Adrenal gland (tissue), 12 donors: ENCODE measurements around the gene C19orf25. TPM values are rescaled to one million over a fixed set of nuclear protein-coding genes. Genes with fewer than 3 reads are reported as not detected.
A peak's percentile ranks its signal among the peaks of the same experiment; 100 is the strongest.

Experiments
- DNase-seq, 7 donors: peaks; one replicate each; pipeline ENCODE4 v3.0.0-alpha.2; 2019 to 2020
- H3K27ac ChIP-seq, 5 donors: fragments of 200-600 bp; sonication (generic) in 4 of 5; 1 replicate in 3 of 5; 2 replicates in 2 of 5; pipeline versions ENCODE4 v1.5.1 to v1.8.0; 2016 to 2020; ENCODE audit warnings: mild to moderate bottlenecking in 1 of 5
- H3K27me3 ChIP-seq: fragments of 200-600 bp; 2 replicates; pipeline ENCODE4 v1.8.0; 2021
- H3K36me3 ChIP-seq, 2 donors: fragments of 200-600 bp; replicated peaks in 1 of 2; 1 replicate in 1 of 2; 2 replicates in 1 of 2; pipeline versions ENCODE4 v1.5.1 to v1.8.0; 2018 to 2022
- H3K4me1 ChIP-seq, 2 donors: fragments of 200-600 bp; replicated peaks in 1 of 2; 1 replicate in 1 of 2; 2 replicates in 1 of 2; pipeline versions ENCODE4 v1.5.1 to v1.8.0; 2018 to 2021
- H3K4me3 ChIP-seq, 4 donors: fragments of 200-600 bp; sonication (generic) in 3 of 4; one replicate each; pipeline ENCODE4 v1.5.1; 2016 to 2018
- H3K9me3 ChIP-seq, 3 donors: fragments of 200-600 bp; sonication (generic) in 1 of 3; replicated peaks in 1 of 3; 1 replicate in 2 of 3; 2 replicates in 1 of 3; pipeline versions ENCODE4 v1.5.1 to v1.8.0; 2016 to 2021
- POLR2A ChIP-seq, 2 donors: fragments of 450-650 bp; IDR thresholded peaks; one replicate each; pipeline ENCODE4 v1.6.1; 2017; ENCODE audit warnings: antibody characterized with exemption in 2 of 2, mild to moderate bottlenecking in 2 of 2, moderate library complexity in 1 of 2
- WGBS, 4 donors: extraction: QIAGEN DNeasy Blood & Tissue Kit in 2 of 4; methylation state at CpG; one replicate each; pipeline versions ENCODE4 v1.1.5 to v1.1.7; 2013 to 2017; 5-methylcytosine and 5-hydroxymethylcytosine counted together
- intact Hi-C, 2 donors: fragments of 100-400 bp; cut with DNase I; formaldehyde crosslinking; loops; one replicate each; pipeline versions ENCODE4 v1.14.1 to v1.15.0; 2022 to 2023
- polyA plus RNA-seq, 3 donors: library from polyadenylated mRNA; stranded (reverse); fragments of 200-250 nt in 2 of 3; fragments of 350-450 nt in 1 of 3; fragmentation: Illumina TruSeq in 1 of 3; extraction: RNeasy Lipid Tissue Mini Kit (QIAGEN cat#74804) in 1 of 3; gene quantifications; one replicate each; pipeline ENCODE4 v1.2.3, GENCODE V29; 2013 to 2014
- total RNA-seq, 9 donors: library from RNA; depleted of rRNA in 4 of 9; stranded (reverse); fragments of >200 nt in 4 of 9; fragments of 120-200 nt in 1 of 9; fragmentation: NEBNext Ultra II Directional in 1 of 9; extraction: Animal tissue kit (Norgen Biotek cat#: 25700) in 1 of 9; gene quantifications; one replicate each; pipeline versions ENCODE4 v1.1.0 to v1.2.4, GENCODE V29; 2013 to 2023
- TF ChIP-seq, protein P1 (sequence below), 6 experiments: fragments of 450-650 bp in 4 of 6; fragments of 200-600 bp in 2 of 6; sonication (generic) in 1 of 6; IDR thresholded peaks; 1 replicate in 5 of 6; 2 replicates in 1 of 6; pipeline versions ENCODE4 v1.5.1 to v1.8.0; 2016 to 2021; ENCODE audit warnings: antibody characterized with exemption in 6 of 6, mild to moderate bottlenecking in 2 of 6, moderate library complexity in 1 of 6
- donor health status: healthy with polysubstance abuse.
- donor health status: Bipolar disorder and iron deficiency.
- donor health status: DM: yes; HTN: yes; CAD: no.
- donor health status: DM: no; HTN: no; CAD: no.
- donor health status: DM: no; HTN: no; CAD: no.
- donor health status: DM: yes; HTN: yes; CAD: no.

The C19orf25 gene
- total and polyA plus RNA-seq, 12 donors = 6.0 to 60.4 (median 34.7) TPM

DNA sequence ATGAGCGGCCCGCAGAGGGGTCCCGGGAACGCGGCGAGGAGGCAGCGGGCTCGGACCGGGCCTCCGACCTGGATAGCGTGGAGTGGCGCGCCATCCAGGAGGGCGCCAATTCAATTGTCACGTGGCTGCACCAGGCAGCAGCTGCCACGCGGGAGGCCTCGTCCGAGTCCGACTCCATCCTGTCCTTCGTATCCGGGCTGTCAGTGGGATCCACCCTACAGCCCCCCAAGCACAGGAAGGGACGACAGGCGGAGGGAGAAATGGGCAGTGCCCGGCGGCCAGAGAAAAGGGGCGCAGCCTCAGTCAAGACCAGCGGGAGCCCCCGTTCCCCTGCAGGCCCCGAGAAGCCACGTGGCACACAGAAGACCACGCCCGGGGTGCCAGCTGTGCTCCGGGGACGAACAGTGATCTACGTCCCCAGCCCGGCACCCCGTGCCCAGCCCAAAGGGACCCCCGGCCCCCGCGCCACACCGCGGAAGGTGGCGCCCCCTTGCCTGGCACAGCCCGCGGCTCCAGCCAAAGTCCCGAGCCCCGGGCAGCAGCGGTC is 10.7 kb downstream of the C19orf25 start:
- Histone ChIP-seq H3K36me3 (no peaks in the 10 kb centered on the region), H3K27ac (no peak overlapping the region), H3K9me3 (no peaks in the 10 kb centered on the region), H3K27me3 (peaks cover 70% of the 10 kb centered on the region), H3K4me1 (peaks cover 15 to 51% of the 10 kb centered on the region in 2 donors), H3K4me3 (no peak overlapping the region)
- WGBS, 4 donors = 3 to 18% (median 15%) methylated on average over 8 to 49 of the region's 49 CpGs
- no peak for TF ChIP-seq POLR2A (IDR thresholded peaks at IDR 0.05)
- TF ChIP-seq, protein P1, sequence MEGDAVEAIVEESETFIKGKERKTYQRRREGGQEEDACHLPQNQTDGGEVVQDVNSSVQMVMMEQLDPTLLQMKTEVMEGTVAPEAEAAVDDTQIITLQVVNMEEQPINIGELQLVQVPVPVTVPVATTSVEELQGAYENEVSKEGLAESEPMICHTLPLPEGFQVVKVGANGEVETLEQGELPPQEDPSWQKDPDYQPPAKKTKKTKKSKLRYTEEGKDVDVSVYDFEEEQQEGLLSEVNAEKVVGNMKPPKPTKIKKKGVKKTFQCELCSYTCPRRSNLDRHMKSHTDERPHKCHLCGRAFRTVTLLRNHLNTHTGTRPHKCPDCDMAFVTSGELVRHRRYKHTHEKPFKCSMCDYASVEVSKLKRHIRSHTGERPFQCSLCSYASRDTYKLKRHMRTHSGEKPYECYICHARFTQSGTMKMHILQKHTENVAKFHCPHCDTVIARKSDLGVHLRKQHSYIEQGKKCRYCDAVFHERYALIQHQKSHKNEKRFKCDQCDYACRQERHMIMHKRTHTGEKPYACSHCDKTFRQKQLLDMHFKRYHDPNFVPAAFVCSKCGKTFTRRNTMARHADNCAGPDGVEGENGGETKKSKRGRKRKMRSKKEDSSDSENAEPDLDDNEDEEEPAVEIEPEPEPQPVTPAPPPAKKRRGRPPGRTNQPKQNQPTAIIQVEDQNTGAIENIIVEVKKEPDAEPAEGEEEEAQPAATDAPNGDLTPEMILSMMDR (IDR thresholded peaks at IDR 0.05) = no peak
- intact Hi-C loops = no loop called here
- DNase-seq = peak in 1 of 7 donors; percentile 52

DNA sequence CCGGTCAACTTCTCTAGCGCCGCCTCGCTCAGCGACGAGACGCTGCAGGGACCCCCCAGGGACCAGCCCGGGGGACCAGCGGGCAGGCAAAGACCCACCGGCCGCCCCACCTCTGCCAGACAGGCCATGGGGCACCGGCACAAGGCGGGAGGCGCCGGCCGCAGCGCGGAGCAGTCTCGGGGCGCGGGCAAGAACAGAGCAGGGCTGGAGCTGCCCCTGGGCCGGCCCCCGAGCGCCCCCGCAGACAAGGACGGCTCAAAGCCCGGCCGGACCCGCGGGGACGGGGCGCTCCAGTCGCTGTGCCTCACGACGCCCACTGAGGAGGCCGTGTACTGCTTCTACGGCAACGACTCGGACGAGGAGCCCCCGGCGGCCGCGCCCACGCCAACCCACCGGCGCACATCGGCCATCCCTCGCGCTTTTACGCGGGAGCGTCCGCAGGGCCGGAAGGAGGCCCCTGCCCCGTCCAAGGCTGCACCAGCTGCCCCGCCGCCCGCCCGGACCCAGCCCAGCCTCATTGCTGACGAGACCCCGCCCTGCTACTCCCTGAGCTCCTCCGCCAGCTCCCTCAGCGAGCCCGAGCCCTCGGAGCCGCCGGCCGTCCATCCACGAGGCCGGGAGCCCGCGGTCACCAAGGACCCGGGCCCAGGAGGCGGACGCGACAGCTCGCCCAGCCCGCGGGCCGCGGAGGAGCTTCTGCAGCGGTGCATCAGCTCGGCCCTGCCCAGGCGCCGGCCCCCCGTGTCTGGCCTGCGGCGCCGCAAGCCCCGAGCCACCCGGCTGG is 11.3 kb downstream of the C19orf25 start:
- H3K36me3 ChIP-seq = no peaks in the 10 kb centered on the region
- DNase-seq = no peak
- intact Hi-C loops = no loop called here
- peaks cover 15 to 51% of the 10 kb centered on the region in 2 donors for H3K4me1 ChIP-seq
- 5 to 13% (median 7%) methylated on average over 18 to 92 of the region's 92 CpGs; no CpG with 5 or more reads in 1 of the 4 donors for WGBS, 4 donors
- peaks cover 64% of the 10 kb centered on the region for H3K27me3 ChIP-seq
- no peak for TF ChIP-seq POLR2A (IDR thresholded peaks at IDR 0.05)
- TF ChIP-seq, protein P1 (IDR thresholded peaks at IDR 0.05) = no peak
- no peaks in the 10 kb centered on the region for H3K9me3 ChIP-seq
- H3K4me3 ChIP-seq = no peak overlapping the region
- no peak overlapping the region for H3K27ac ChIP-seq

DNA sequence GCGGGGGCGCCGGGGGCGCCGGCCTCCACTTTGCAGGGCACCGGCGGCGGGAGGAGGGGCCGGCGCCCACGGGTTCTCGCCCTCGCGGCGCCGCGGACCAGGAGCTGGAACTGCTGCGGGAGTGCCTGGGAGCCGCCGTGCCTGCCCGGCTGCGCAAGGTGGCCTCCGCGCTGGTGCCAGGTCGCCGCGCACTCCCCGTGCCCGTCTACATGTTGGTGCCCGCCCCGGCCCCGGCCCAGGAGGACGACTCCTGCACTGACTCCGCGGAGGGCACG is 11.9 kb downstream of the C19orf25 start:
- peaks cover 58% of the 10 kb centered on the region for H3K27me3 ChIP-seq
- no peaks in the 10 kb centered on the region for H3K9me3 ChIP-seq
- peaks cover 15 to 50% of the 10 kb centered on the region in 2 donors for H3K4me1 ChIP-seq
- WGBS, 4 donors = 0 to 9% (median 9%) methylated on average over 1 to 36 of the region's 36 CpGs; no CpG with 5 or more reads in 1 of the 4 donors
- no peak for DNase-seq
- no peaks in the 10 kb centered on the region for H3K36me3 ChIP-seq
- H3K4me3 ChIP-seq = no peak overlapping the region
- intact Hi-C loops = no loop called here
- TF ChIP-seq, protein P1 (IDR thresholded peaks at IDR 0.05) = no peak
- TF ChIP-seq POLR2A (IDR thresholded peaks at IDR 0.05) = no peak
- no peak overlapping the region for H3K27ac ChIP-seq

DNA sequence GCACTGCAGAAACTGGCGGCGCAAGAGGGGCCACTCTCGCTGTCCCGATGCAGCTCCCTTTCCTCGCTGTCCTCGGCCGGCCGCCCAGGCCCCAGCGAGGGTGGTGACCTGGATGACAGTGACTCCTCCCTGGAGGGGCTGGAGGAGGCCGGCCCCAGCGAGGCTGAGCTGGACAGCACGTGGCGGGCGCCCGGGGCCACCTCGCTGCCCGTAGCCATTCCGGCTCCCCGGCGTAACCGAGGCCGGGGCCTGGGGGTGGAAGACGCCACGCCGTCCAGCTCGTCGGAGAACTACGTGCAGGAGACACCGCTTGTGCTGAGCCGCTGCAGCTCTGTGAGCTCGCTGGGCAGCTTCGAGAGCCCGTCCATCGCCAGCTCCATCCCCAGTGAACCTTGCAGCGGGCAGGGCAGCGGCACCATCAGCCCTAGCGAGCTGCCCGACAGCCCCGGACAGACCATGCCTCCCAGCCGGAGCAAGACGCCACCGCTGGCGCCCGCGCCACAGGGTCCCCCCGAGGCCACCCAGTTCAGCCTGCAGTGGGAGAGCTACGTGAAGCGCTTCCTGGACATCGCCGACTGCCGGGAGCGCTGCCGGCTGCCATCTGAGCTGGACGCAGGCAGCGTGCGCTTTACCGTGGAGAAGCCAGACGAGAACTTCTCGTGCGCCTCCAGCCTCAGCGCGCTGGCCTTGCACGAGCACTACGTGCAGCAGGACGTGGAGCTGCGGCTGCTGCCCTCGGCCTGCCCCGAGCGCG is 12.4 kb downstream of the C19orf25 start:
- intact Hi-C loops = no loop called here
- 0 to 31% (median 28%) methylated on average over 5 to 70 of the region's 70 CpGs; no CpG with 5 or more reads in 1 of the 4 donors for WGBS, 4 donors
- H3K9me3 ChIP-seq = no peaks in the 10 kb centered on the region
- TF ChIP-seq POLR2A (IDR thresholded peaks at IDR 0.05) = no peak
- TF ChIP-seq, protein P1 (IDR thresholded peaks at IDR 0.05) = no peak
- H3K4me3 ChIP-seq = no peak overlapping the region
- peaks cover 53% of the 10 kb centered on the region for H3K27me3 ChIP-seq
- no peaks in the 10 kb centered on the region for H3K36me3 ChIP-seq
- H3K27ac ChIP-seq = no peak overlapping the region
- H3K4me1 ChIP-seq = peaks cover 15 to 45% of the 10 kb centered on the region in 2 donors
- DNase-seq = no peak
